GM21515 (cell line): ENCODE data around the gene U2AF2.

ENCODE experiments used
- ATAC-seq: cut with Tn5 transposase; IDR thresholded peaks from one replicate; pipeline ENCODE4 v1.9.1; 2021; ENCODE audit not compliant: unreplicated experiment

U2AF2 gene

DNA sequence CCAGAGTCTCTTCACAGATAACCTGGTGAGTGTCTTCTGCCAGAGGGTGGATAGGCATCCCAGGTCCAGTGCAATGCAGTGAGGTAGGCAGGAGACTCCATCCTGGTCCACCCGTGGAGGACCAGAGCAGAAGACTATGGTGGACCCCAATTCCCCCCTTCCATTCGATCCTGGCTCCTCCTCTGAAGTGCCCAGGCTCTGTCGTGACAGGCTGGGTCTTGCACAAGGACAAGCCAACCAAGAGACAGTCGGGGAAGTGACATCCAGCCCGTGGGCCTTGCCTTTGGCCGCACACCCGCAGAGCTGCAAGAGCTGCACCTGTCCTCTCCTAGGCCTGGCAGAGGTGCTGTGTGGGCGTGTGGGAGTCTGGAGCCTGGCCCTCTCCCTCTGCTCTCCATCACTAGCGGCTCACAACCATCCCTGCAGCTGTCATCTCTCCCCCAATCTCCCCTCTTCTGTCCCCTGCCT lies 33.6 kb upstream of the U2AF2 start:
- no peak for ATAC-seq

DNA sequence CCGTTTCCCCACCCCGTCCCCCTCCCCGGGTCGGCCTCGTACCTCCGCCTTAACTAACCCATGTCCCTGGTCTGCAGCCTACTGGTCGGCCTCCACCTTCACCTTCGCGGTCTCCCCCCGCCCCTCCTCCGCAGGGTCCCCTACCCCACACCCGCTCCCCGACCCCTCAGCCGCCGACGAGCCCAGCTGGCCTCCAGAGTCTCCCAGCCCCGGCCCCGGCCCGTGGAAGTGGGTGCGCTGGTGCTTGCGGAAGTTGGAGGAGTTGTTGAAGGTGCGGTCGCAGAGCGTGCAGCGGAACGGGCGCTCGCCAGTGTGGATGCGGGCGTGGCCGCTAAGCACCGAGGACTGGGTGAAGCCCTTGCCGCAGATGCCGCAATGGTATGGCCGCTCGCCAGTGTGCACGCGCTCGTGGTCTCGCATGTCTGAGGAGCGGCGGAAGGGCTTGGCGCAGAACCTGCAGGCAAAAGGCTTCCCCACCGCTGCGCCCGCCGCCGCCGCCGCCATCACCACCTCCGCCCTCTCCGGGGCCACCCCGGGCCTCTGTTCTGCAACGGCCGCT lies 33.1 kb upstream of the U2AF2 start:
- ATAC-seq, result no peak

DNA sequence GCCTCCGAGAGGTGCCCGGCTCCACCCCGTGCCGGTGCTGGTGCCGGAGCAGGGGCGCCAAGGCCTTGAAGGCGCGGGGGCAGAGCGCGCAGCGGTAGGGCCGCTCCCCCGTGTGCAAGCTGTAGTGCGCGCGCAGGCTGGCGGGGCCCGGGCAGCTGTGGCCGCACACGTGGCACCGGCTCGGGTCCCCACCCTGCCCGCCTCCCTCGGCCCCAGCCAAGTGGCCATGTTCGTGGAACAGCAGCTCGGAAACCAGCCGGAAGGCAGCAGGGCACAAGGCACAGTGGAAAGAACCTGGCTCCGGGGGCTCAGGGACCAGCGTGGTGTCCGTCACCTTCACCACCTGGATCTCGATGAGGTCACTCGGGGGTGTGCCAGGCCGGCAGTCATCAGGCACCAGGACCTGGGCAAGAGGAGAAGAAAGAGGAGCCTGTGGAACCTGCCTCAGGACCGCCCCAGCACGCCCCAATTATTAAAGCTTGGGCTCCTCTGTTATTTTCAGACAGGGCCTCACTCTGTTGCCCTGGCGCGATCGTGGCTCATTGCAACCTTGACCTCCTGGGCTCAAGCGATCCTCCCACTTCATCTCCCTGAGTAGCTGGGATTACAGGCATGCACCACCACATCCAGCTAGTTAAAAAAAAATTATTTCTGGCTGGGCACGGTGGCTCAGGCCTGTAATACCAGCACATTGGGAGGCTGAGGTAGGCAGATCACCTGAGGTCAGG lies 32.4 kb upstream of the U2AF2 start:
- no peak for ATAC-seq

DNA sequence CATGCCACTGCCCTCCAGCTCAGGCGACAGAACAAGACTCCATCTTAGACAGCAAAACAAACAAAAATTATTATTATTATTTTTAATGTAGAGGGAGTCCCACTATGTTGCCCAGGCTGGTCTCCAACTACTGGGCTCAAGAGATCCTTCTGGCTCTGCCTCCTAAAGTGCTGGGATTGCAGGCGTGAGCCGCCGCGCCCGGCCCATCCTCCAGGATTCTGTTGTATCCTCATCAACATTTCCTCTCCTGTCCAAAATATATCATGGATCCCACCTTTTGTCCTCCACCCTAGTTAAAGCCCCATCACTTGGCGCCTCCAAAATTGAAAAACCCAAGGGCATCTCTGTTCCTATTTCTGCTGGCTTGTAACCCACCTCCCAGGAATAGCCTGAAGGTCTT lies 31.7 kb upstream of the U2AF2 start:
- ATAC-seq, result no peak

GRCh38 chr19:55623561-55623960 lies 31.3 kb upstream of the U2AF2 start:
- no peak for ATAC-seq

GRCh38 chr19:55624109-55625003 lies 30.5 kb upstream of the U2AF2 start, which contains the start of gene ZNF784:
Gene ZNF784 (minus strand): TSS chr19:55624566. CDS start chr19:55624561, 5 bp downstream.
- ATAC-seq, result peak; percentile 43

GRCh38 chr19:55625004-55625326 lies 29.9 kb upstream of the U2AF2 start:
- peak; percentile 2 for ATAC-seq

- no peak for ATAC-seq
Measured at GRCh38 chr19:55626350-55626749, 28.5 kb upstream of the U2AF2 start.

- ATAC-seq, result no peak
Measured at GRCh38 chr19:55632463-55632834, 22.4 kb upstream of the U2AF2 start.

DNA sequence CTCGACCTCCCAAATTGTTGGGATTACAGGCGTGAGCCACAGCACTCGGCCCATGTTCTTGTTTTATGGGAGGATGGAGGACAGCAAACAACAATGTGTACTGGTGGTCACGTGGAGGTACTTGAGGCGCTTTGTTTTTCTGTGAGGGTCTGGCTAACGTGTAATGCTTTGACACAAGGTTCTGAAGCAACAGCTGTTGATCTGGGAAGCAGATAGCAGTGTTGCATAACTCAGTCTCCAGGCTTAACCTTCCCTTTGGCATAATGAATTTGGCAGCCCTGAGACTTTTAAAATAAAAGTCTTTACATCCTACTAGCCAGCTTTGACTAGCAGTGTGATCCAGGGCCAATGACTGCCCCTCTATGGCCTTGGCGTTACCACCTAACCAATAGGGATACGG lies 21.0 kb upstream of the U2AF2 start:
- ATAC-seq, result no peak

DNA sequence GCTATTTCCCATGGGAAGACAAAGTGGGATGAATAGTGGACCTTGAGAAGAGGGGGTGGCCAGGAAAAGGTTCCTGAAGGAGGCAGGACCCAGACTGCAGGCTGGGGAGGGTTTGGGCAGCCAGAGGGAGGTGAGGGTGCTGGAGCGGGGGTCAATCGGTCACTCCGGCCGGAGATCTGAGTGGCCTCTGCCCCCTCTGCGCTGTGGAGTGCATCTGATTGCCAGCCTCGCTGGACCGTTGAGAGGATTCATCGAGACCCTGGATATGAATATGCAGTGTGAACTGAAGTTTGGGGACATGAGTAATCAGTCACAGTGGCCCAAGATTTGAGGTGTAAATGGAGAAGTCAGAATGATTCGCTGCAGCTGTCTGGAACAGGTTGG lies 19.5 kb upstream of the U2AF2 start:
- ATAC-seq, result no peak

GRCh38 chr19:55635856-55636440 lies 18.9 kb upstream of the U2AF2 start:
- no peak for ATAC-seq

- no peak for ATAC-seq
Measured at GRCh38 chr19:55636723-55637122, 18.1 kb upstream of the U2AF2 start.

DNA sequence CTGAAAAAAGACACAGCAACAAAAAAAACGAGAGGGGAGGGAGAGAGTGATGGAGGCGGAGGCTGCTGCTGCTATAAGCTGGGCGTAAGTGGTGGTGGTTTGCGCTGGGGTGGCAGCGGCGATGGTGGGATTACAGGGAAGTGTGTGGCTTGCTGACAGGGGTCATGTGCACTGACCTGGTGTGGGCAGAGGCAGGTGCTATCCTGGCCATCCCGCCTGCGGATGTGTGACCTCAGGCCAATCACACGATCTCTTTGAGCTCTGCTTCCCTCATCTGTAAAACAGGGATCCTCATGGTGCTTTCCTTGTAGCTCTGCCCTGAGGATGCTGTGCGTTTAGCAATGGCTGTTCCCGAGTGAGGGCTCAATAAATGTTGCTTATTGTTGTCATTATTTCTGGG lies 17.3 kb upstream of the U2AF2 start:
- no peak for ATAC-seq

DNA sequence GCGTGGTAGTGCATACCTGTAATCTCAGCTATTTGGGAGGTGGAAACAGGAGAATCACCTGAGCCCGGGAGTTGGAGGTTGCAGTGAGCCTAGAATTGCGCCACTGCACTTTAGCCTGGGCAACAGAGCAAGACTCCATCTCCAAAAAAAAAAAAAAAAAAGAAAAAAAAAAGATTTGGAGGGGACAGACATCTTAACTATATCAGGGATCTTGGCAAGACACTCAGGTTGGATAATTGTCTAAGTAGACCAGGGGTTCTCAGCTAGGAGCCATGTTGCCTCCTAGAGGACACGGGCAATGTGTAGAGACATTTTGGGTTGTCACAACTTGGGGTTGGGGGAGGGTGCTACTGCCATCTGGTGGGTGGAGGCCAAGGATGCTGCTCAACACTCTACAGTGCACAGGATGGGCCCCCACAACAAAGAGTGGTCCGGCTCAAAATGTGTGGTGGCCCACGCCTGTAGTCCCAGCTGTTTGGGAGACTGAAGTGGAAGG lies 15.9 kb upstream of the U2AF2 start:
- ATAC-seq, result no peak

DNA sequence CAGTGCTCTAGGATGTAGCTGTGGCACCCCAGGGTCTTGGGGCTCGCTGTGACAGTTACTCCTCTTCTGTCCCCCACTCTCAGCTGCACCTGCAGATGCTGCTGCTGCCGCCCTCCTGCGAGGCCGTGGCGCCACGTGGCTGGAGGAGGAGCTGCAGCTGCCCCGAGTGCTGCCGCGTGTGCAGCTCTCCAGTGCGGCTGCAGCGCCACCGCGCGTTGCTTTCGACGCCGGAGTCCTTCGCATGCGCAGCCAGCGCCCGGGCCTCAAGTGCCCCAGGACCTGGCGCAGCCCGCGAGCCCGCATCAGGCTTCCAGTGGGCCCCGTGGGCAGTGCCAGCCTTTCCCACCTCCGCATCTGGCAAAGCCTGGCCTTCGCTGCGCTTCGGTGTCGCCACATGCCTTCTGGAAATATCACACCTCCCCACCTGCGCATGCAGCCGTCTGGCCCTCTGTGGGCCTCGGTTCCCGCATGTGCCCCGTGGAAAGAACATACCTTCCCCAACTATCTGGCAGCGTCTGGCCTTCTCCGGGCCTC lies 14.7 kb upstream of the U2AF2 start:
- no peak for ATAC-seq

GRCh38 chr19:55640577-55641425 lies 14.0 kb upstream of the U2AF2 start, which contains the start of gene ZNF580:
Gene ZNF580 (plus strand): TSS chr19:55641002. CDS start chr19:55642509, 1,507 bp downstream.
- no peak for ATAC-seq

DNA sequence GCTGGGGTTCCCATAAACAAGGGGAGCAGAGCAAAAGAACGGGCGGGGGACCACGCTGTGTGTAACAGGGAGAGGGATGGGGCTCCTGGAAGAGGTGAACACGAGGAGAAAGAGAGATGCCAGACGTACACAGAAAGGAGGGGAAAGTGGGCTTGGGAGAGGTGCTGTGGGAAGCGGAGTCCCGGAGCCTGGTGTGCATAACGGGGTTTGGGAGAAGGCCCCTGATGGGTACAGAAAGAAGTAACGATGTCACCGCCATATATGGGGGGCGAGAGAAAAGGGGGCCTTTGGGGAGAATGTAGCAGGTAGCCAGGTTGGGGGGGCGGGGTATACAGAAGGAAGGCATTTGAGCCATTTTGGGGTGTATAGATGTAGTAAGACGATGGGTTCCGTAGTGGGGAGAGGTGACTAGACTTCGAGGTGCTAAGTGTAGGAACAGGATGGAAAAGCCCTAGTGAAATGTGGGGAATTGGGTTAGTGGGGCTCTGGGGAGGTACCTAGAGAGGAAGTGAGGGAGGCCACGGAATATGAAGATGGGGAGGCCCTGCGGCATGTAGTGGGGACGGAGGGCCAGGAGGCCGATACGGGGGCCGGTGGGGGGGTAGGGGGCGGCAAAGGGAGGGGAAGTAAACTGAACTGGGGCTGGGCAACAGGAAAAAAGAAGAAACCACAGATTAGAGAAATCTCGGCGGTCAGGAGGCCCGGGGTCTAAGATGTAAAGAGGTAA lies 13.2 kb upstream of the U2AF2 start:
- ATAC-seq, result no peak
